Neural cell (in vitro differentiated cells): ENCODE results near the gene GPBAR1.

Source experiments
- EP300 ChIP-seq: fragments of 450-650 bp; conservative IDR thresholded peaks from 2 replicates; pipeline ENCODE4 v1.6.1; 2014; ENCODE audit warnings: antibody characterized with exemption, mild to moderate bottlenecking, moderate library complexity; ENCODE audit not compliant: poor library complexity, severe bottlenecking
- EZH2 ChIP-seq: fragments of 200-600, 300-800 bp; shearing (Covaris generic), sonication (generic); IDR thresholded peaks from 2 replicates; pipeline ENCODE4 v1.6.1; 2014; ENCODE audit warnings: antibody characterized with exemption, low read length, borderline replicate concordance, mild to moderate bottlenecking; ENCODE audit not compliant: insufficient read depth, poor library complexity, severe bottlenecking
- POLR2AphosphoS5 ChIP-seq: IDR thresholded peaks from 2 replicates; pipeline ENCODE4 v1.6.1; 2012
- RAD21 ChIP-seq: fragments of 450-650 bp; conservative IDR thresholded peaks from 2 replicates; pipeline ENCODE4 v1.6.1; 2014; ENCODE audit warnings: antibody characterized with exemption, mild to moderate bottlenecking, moderate library complexity
- SMC3 ChIP-seq: fragments of 450-650 bp; conservative IDR thresholded peaks from 2 replicates; pipeline ENCODE4 v1.6.1; 2014; ENCODE audit warnings: antibody characterized with exemption, mild to moderate bottlenecking, moderate library complexity; ENCODE audit not compliant: poor library complexity
- TAF1 ChIP-seq: IDR thresholded peaks from 2 replicates; pipeline ENCODE4 v1.6.1; 2012; ENCODE audit warnings: low read depth
- TF ChIP-seq, protein P1 (sequence below): fragments of 450-650 bp; IDR thresholded peaks from 2 replicates; pipeline ENCODE4 v1.5.1; 2014; ENCODE audit warnings: antibody characterized with exemption, mild to moderate bottlenecking, moderate library complexity; ENCODE audit not compliant: poor library complexity, severe bottlenecking

DNA sequence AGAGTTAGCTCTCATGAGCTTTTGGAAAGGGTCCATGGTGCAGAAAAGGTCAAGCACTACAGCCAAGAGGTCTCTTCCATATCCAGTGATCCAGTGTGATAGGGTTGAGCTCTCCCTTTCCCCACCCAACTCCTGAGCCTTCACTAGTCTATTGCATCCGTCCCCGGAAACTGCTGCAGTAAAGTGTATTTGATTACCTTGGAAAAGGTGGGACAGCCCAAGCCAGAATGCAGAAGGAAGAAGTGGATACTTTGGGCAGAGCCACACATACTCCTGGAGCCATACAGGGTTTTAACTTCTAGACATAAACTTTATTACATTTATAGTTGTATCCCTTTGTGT, 13.1 kb downstream of the GPBAR1 start:
- TF ChIP-seq, protein P1, sequence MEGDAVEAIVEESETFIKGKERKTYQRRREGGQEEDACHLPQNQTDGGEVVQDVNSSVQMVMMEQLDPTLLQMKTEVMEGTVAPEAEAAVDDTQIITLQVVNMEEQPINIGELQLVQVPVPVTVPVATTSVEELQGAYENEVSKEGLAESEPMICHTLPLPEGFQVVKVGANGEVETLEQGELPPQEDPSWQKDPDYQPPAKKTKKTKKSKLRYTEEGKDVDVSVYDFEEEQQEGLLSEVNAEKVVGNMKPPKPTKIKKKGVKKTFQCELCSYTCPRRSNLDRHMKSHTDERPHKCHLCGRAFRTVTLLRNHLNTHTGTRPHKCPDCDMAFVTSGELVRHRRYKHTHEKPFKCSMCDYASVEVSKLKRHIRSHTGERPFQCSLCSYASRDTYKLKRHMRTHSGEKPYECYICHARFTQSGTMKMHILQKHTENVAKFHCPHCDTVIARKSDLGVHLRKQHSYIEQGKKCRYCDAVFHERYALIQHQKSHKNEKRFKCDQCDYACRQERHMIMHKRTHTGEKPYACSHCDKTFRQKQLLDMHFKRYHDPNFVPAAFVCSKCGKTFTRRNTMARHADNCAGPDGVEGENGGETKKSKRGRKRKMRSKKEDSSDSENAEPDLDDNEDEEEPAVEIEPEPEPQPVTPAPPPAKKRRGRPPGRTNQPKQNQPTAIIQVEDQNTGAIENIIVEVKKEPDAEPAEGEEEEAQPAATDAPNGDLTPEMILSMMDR: no peak
- TF ChIP-seq RAD21: no peak
- TF ChIP-seq TAF1: no peak
- no peak for TF ChIP-seq EP300
- no peak for TF ChIP-seq POLR2AphosphoS5
- TF ChIP-seq EZH2: no peak
- no peak for TF ChIP-seq SMC3
